Measurements from ENCODE around the gene WNT1.

- TF ChIP-seq POLR2AphosphoS5 (IDR thresholded peaks at IDR 0.05) (no peak), CTCF (IDR thresholded peaks at IDR 0.05) (no peak), POLR2A (IDR thresholded peaks at IDR 0.05) (no peak), EP300 (IDR thresholded peaks at IDR 0.05) (no peak)
These were observed 39.8 kb downstream of the WNT1 start for GRCh38 chr12:49017891-49018260.
